Activated CD8-positive, alpha-beta memory T cell treated with anti-CD3 and anti-CD28 coated beads for 24 hours (primary cell): ENCODE measurements around the gene SORT1.
"Not testable (repeated sequence)": the region's sequence is repeated elsewhere in the genome, so short reads cannot be mapped to it uniquely, and the experiment has no call there.

Experiments used
- DNase-seq: peaks from one replicate; pipeline ENCODE4 v3.0.0-alpha.2; 2020

Gene SORT1

GRCh38 chr1:109379422-109379821 lies 18.3 kb downstream of the SORT1 start:
- no peak for DNase-seq

GRCh38 chr1:109377698-109378097 lies 20.0 kb downstream of the SORT1 start:
- DNase-seq: no peak

- not testable (repeated sequence) for DNase-seq
These were observed 24.0 kb downstream of the SORT1 start for GRCh38 chr1:109373696-109374095.

- DNase-seq: no peak
These were observed 24.6 kb downstream of the SORT1 start for GRCh38 chr1:109373126-109373525.

GRCh38 chr1:109372281-109372680 lies 25.4 kb downstream of the SORT1 start:
- no peak for DNase-seq

GRCh38 chr1:109371341-109371739 lies 26.4 kb downstream of the SORT1 start:
- no peak for DNase-seq

- DNase-seq: no peak
These were observed 26.9 kb downstream of the SORT1 start for GRCh38 chr1:109370712-109371340.

GRCh38 chr1:109369167-109369746 lies 28.5 kb downstream of the SORT1 start:
- DNase-seq: no peak

- no peak for DNase-seq
These were observed 29.3 kb downstream of the SORT1 start for GRCh38 chr1:109368464-109368863.

- no peak for DNase-seq
These were observed 30.1 kb downstream of the SORT1 start for GRCh38 chr1:109367626-109368025.

- DNase-seq: no peak
These were observed 32.0 kb downstream of the SORT1 start for GRCh38 chr1:109365642-109366204.

GRCh38 chr1:109361649-109362048 lies 36.1 kb downstream of the SORT1 start:
- DNase-seq: no peak

GRCh38 chr1:109361069-109361468 lies 36.6 kb downstream of the SORT1 start:
- no peak for DNase-seq

- DNase-seq: no peak
These were observed 40.1 kb downstream of the SORT1 start for GRCh38 chr1:109357616-109358015.

GRCh38 chr1:109356915-109357314 lies 40.8 kb downstream of the SORT1 start:
- DNase-seq: no peak

GRCh38 chr1:109356505-109356904 lies 41.2 kb downstream of the SORT1 start:
- DNase-seq: no peak

GRCh38 chr1:109354929-109355328 lies 42.8 kb downstream of the SORT1 start:
- no peak for DNase-seq

- no peak for DNase-seq
These were observed 46.3 kb downstream of the SORT1 start for GRCh38 chr1:109351457-109351856.

GRCh38 chr1:109350655-109351054 lies 47.1 kb downstream of the SORT1 start:
- DNase-seq: no peak

- no peak for DNase-seq
These were observed 47.5 kb downstream of the SORT1 start for GRCh38 chr1:109350182-109350581.

- no peak for DNase-seq
These were observed 50.2 kb downstream of the SORT1 start for GRCh38 chr1:109347511-109347910.

- DNase-seq: no peak
These were observed 55.5 kb downstream of the SORT1 start for GRCh38 chr1:109341944-109342930.

GRCh38 chr1:109338608-109339007 lies 59.1 kb downstream of the SORT1 start:
- DNase-seq: no peak
